IPS-15b (cell line): ENCODE results near the gene HORMAD1.
"Not testable (repeated sequence)": the region's sequence is repeated elsewhere in the genome, so short reads cannot be mapped to it uniquely, and the experiment has no call there.

Experiments used
- H3K27me3 ChIP-seq: one replicate; pipeline ENCODE4 v1.6.1; 2013; ENCODE audit warnings: low read length; ENCODE audit not compliant: control insufficient read depth, insufficient read depth
- H3K36me3 ChIP-seq: one replicate; pipeline ENCODE4 v1.6.1; 2013; ENCODE audit warnings: low read length; ENCODE audit not compliant: control insufficient read depth, insufficient read depth
- H3K4me1 ChIP-seq: one replicate; pipeline ENCODE4 v1.6.1; 2013; ENCODE audit warnings: mild to moderate bottlenecking, low read length; ENCODE audit not compliant: control insufficient read depth, insufficient read depth
- H3K4me3 ChIP-seq: one replicate; pipeline ENCODE4 v1.5.1; 2013; ENCODE audit warnings: low read depth, low read length
- H3K9ac ChIP-seq: one replicate; pipeline ENCODE4 v1.6.1; 2013; ENCODE audit warnings: low read depth, mild to moderate bottlenecking, low read length
- H3K9me3 ChIP-seq: one replicate; pipeline ENCODE4 v1.6.1; 2013; ENCODE audit warnings: mild to moderate bottlenecking, low read length; ENCODE audit not compliant: control insufficient read depth, insufficient read depth

The HORMAD1 gene

GRCh38 chr1:150748878-150749719 lies 28.4 kb upstream of the HORMAD1 start:
- no peaks in the 10 kb centered on the region for H3K27me3 ChIP-seq
- H3K4me1 ChIP-seq: no peaks in the 10 kb centered on the region
- H3K36me3 ChIP-seq: no peaks in the 10 kb centered on the region
- no peak overlapping the region for H3K9ac ChIP-seq
- no peak overlapping the region for H3K4me3 ChIP-seq
- no peaks in the 10 kb centered on the region for H3K9me3 ChIP-seq

GRCh38 chr1:150730130-150730721 lies 9.5 kb upstream of the HORMAD1 start:
- H3K9ac ChIP-seq: no peak overlapping the region
- no peaks in the 10 kb centered on the region for H3K9me3 ChIP-seq
- H3K27me3 ChIP-seq: no peaks in the 10 kb centered on the region
- H3K4me1 ChIP-seq: no peaks in the 10 kb centered on the region
- H3K4me3 ChIP-seq: no peak overlapping the region
- no peaks in the 10 kb centered on the region for H3K36me3 ChIP-seq

GRCh38 chr1:150724336-150724735 lies 3.6 kb upstream of the HORMAD1 start:
- H3K4me1 ChIP-seq: no peaks in the 10 kb centered on the region
- no peaks in the 10 kb centered on the region for H3K27me3 ChIP-seq
- no peak overlapping the region for H3K9ac ChIP-seq
- no peak overlapping the region for H3K4me3 ChIP-seq
- no peaks in the 10 kb centered on the region for H3K36me3 ChIP-seq
- H3K9me3 ChIP-seq: no peaks in the 10 kb centered on the region

GRCh38 chr1:150720098-150720497 lies 597 bp downstream of the HORMAD1 start:
- H3K4me1 ChIP-seq: no peaks in the 10 kb centered on the region
- no peaks in the 10 kb centered on the region for H3K36me3 ChIP-seq
- H3K9me3 ChIP-seq: no peaks in the 10 kb centered on the region
- H3K27me3 ChIP-seq: no peaks in the 10 kb centered on the region
- no peak overlapping the region for H3K9ac ChIP-seq
- H3K4me3 ChIP-seq: no peak overlapping the region

GRCh38 chr1:150718225-150718891 lies 2.3 kb downstream of the HORMAD1 start:
- no peaks in the 10 kb centered on the region for H3K9me3 ChIP-seq
- no peaks in the 10 kb centered on the region for H3K4me1 ChIP-seq
- no peaks in the 10 kb centered on the region for H3K36me3 ChIP-seq
- H3K4me3 ChIP-seq: no peak overlapping the region
- H3K27me3 ChIP-seq: no peaks in the 10 kb centered on the region
- H3K9ac ChIP-seq: no peak overlapping the region

GRCh38 chr1:150709031-150709430 lies 11.7 kb downstream of the HORMAD1 start:
- H3K36me3 ChIP-seq, H3K27me3 ChIP-seq, H3K4me3 ChIP-seq, H3K9ac ChIP-seq, H3K4me1 ChIP-seq, H3K9me3 ChIP-seq: not testable (repeated sequence)

GRCh38 chr1:150708595-150708994 lies 12.1 kb downstream of the HORMAD1 start:
- H3K4me3 ChIP-seq: no peak overlapping the region
- no peaks in the 10 kb centered on the region for H3K9me3 ChIP-seq
- H3K27me3 ChIP-seq: no peaks in the 10 kb centered on the region
- H3K4me1 ChIP-seq: no peaks in the 10 kb centered on the region
- no peak overlapping the region for H3K9ac ChIP-seq
- no peaks in the 10 kb centered on the region for H3K36me3 ChIP-seq

GRCh38 chr1:150706091-150706490 lies 14.6 kb downstream of the HORMAD1 start:
- Histone ChIP-seq H3K9me3 (no peaks in the 10 kb centered on the region), H3K4me1 (no peaks in the 10 kb centered on the region), H3K27me3 (no peaks in the 10 kb centered on the region), H3K9ac (no peak overlapping the region), H3K36me3 (no peaks in the 10 kb centered on the region), H3K4me3 (no peak overlapping the region)

GRCh38 chr1:150703427-150703826 lies 17.3 kb downstream of the HORMAD1 start:
- H3K27me3 ChIP-seq: no peaks in the 10 kb centered on the region
- no peak overlapping the region for H3K9ac ChIP-seq
- no peaks in the 10 kb centered on the region for H3K4me1 ChIP-seq
- no peaks in the 10 kb centered on the region for H3K9me3 ChIP-seq
- no peaks in the 10 kb centered on the region for H3K36me3 ChIP-seq
- H3K4me3 ChIP-seq: no peak overlapping the region

- H3K9ac ChIP-seq: peak within 1 kb of the TSS; percentile 9
- H3K27me3 ChIP-seq: no peaks in the 10 kb centered on the region
Measured at GRCh38 chr1:150696995-150697927, 23.4 kb downstream of the HORMAD1 start, which contains the start of gene GOLPH3L. Gene GOLPH3L, minus strand, starts transcription at chr1:150697154. Its CDS starts 2,316 bp downstream, at chr1:150694838.

GRCh38 chr1:150696590-150696989 lies 24.1 kb downstream of the HORMAD1 start:
- no peaks in the 10 kb centered on the region for H3K27me3 ChIP-seq
- peak overlapping the region; percentile 80 for H3K4me3 ChIP-seq

More at GRCh38 chr1:150696995-150697927, 23.4 kb downstream of the HORMAD1 start, which contains the start of gene GOLPH3L:
- peaks cover 2% of the 10 kb centered on the region for H3K36me3 ChIP-seq
- no peaks in the 10 kb centered on the region for H3K4me1 ChIP-seq
- no peaks in the 10 kb centered on the region for H3K9me3 ChIP-seq
- H3K4me3 ChIP-seq: peak within 1 kb of the TSS; percentile 80

More at GRCh38 chr1:150696590-150696989, 24.1 kb downstream of the HORMAD1 start:
- Histone ChIP-seq H3K36me3 (peaks cover 5% of the 10 kb centered on the region), H3K9me3 (no peaks in the 10 kb centered on the region), H3K9ac (no peak overlapping the region), H3K4me1 (no peaks in the 10 kb centered on the region)
